ENCODE results near the gene NAIF1.
"Not testable (repeated sequence)": the region's sequence is repeated elsewhere in the genome, so short reads cannot be mapped to it uniquely, and the experiment has no call there.

The NAIF1 gene

GRCh38 chr9:128066713-128067644 is at the start of gene NAIF1:
Gene NAIF1, minus strand, starts transcription at chr9:128067320. Its CDS starts 219 bp downstream, at chr9:128067101.
- DNase-seq (ENCODE audit: low spot score) = peak; percentile 100
- peak; percentile 93 for FAIRE-seq

GRCh38 chr9:128116104-128117083 is 49.3 kb upstream of the NAIF1 start:
- DNase-seq (ENCODE audit: low spot score) = no peak
- FAIRE-seq = no peak

DNA sequence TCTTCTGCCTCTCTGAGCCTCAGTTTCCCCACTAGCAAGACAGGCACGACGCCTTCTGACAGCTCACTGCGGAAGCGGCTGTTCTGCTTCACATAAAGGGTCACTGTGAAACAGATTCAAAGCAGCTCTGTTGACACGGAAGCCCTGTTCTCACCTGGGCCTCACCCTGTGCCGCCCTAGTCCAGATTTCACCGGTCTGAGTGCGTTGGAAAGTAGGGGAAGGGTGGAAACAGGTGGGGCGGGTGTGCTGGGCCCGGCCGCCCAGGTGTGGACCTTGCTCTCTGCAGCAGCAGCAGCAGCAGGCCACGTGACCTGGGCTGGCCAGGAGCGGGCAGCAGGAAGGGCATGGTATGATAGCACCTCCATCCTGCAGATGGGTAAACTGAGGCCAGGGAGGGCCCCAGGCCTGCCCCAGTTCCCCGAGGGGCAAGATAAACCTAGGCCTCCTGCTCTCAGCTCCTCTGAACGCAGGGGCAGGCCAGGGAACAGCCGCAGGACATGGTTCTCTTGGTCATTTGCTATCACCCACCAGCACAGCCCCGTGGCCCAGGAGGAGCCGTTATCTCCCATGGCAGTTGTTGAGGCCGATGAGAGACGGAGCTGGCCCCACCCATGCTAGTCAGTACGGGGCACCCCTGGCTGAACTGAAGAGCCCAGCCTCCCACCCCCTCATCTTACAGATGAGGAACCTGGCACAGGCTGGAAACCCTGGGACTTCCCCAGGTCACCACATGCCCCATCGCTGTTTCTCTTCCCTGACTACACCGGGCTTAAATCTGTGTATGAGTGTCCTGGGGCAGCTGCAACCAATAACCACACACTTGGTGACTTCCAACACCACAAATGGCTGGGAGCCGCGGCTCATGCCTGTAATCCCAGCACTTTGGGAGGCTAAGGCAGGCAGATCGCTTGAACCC is 48.3 kb upstream of the NAIF1 start:
- DNase-seq (ENCODE audit: low spot score) (no peak), FAIRE-seq (no peak)

DNA sequence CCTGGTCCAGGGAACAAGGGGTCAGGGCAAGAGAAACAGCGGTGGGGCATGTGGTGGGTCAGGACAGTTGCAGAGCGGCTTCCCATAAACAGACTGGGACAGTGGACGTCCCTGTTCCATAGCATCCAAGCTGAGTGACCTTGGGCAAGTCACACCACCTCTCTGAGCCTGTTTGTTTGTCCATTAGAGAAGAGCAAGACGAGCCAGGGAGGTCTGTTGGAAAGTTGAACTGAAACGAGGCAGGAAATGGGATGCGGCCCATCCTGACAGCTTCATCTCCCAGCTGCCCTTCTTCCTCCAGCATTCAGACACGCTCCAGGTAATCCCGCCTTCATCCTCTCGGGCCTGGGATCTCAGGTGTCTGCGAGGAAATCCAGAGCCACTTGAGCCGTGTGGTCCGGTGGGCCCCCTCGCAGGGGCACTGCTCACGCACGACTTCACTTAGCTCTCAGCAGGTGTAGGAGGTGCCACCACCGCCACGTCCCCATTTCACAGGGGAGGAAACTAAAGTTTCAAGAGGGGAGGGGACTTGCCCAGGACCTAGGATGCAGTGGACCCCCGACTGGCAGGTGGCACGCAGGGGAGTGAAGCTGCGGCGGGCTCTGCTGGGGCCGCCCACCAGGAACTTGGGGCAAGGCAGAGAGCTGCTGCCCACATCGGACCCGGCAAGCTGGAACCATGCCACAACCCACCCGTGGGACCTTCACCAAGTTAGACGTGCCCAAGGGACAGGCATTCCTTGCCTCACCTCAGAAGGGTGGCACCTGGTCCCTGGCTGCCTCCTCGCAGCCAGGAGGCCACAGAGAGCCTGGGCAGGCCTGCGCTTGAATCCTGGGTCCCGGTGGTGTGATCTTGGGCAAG is 47.4 kb upstream of the NAIF1 start:
- FAIRE-seq (no peak), DNase-seq (ENCODE audit: low spot score) (no peak)

DNA sequence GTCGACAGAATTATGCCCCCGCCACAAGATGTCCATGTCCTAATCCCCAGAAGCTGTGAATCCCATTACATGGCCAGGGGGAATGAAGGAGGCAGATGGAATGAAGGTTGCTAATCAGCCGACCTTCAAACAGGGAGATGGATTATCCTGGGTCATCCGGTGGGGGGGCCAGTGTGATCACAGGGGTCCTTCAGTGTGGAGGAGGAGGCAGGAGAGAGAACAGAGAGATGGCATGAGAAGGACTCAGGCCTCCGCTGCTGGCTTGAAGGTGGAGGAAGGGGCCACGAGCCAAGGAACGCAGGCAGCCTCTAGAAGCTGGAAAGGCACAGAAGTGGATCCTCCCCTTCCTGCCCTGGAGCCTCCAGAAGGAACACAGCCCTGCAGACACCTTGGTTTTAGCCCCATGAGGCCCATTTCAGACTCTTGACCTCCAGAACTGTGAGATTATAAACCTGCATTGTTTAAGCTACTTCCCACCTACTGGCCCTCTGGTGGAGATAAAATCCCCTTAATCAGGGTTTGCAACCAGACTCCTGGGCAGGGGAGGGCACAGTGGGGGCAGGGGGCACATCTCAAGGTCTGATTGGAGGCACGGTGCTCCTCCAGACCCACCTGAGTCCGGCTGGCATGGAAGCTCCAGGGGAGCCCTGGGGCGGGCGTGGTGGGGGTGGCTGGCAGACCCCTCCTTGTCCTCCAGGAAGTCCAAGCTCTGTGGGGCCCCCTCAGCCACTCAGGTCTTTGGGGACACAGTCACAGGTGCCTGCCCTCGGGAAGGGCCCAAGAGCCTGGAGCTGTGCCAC is 46.6 kb upstream of the NAIF1 start:
- DNase-seq (ENCODE audit: low spot score) = no peak
- FAIRE-seq = no peak

- not testable (repeated sequence) for DNase-seq (ENCODE audit: low spot score); FAIRE-seq
Observed at GRCh38 chr9:128111726-128112125, 44.6 kb upstream of the NAIF1 start.

GRCh38 chr9:128109050-128109709 is 42.1 kb upstream of the NAIF1 start:
- DNase-seq (ENCODE audit: low spot score) (no peak), FAIRE-seq (no peak)

- DNase-seq (ENCODE audit: low spot score) = no peak
- no peak for FAIRE-seq
Observed at GRCh38 chr9:128108269-128109049, 41.3 kb upstream of the NAIF1 start.

DNA sequence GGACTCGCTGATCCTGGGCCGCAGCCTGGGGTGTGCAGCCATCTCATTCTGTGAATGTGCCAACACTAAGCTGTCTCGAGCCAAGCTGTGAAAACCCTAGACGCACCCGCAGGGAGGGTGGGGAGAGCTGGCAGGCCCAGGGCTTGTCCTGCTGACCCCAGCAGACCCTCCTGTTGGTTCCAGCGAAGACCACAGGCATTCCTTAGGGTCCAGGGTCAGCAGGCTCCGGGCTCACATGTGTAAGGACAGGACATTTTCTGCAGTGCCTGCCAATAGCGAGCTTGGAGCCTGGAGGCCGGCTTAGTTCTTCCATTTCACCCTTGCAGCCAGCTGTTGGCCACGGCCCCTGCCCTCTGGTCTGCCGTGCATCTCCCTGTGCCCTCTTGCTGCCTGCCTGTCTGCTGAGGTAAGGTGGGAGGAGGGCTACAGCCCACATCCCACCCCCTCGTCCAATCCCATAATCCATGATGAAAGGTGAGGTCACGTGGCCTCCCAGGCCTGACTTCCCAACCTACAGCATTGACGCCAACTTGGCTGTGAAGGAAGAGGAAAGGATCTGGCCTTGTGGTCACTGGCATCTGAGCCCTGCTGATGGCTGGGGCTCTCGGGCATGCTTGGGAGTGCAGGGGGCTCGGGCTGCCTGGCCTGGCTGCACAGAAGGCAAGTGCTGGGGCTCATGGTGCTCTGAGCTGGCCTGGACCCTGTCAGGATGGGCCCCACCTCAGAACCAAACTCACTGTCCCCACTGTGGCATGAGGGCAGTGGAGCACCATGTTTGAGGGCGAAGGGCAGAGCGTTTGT is 40.5 kb upstream of the NAIF1 start:
- DNase-seq (ENCODE audit: low spot score) = no peak
- no peak for FAIRE-seq

GRCh38 chr9:128106940-128107467 is 39.9 kb upstream of the NAIF1 start:
- DNase-seq (ENCODE audit: low spot score) = no peak
- FAIRE-seq = no peak

DNA sequence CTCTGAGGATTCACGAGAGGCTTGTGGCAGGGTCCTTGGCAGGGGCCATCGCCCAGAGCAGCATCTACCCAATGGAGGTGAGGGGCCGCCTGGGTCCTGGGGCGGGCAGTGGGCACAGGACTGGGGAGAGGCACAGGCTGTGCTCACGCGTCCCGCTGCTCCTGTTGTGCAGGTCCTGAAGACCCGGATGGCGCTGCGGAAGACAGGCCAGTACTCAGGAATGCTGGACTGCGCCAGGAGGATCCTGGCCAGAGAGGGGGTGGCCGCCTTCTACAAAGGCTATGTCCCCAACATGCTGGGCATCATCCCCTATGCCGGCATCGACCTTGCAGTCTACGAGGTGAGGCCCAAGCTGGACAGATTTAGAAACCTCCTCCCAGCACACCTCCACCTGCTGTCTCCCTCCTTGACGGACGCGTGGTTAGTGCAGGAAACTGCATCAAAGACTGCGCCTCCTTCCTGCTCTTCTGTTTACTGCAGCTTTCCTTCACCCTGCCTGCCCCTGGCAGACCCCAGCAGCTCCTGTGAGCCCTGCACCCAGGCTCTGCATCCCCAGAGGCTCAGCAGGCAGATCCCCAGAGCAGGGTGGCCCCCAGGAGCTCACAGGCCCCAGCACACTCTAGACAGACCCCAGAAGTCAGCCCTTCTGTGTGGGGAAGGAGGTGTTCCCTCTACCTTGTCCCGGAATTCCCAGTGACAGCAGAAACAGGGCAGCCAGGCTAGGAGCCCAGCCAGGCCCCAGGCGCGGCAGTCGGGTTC is 39.2 kb upstream of the NAIF1 start:
- no peak for DNase-seq (ENCODE audit: low spot score)

DNA sequence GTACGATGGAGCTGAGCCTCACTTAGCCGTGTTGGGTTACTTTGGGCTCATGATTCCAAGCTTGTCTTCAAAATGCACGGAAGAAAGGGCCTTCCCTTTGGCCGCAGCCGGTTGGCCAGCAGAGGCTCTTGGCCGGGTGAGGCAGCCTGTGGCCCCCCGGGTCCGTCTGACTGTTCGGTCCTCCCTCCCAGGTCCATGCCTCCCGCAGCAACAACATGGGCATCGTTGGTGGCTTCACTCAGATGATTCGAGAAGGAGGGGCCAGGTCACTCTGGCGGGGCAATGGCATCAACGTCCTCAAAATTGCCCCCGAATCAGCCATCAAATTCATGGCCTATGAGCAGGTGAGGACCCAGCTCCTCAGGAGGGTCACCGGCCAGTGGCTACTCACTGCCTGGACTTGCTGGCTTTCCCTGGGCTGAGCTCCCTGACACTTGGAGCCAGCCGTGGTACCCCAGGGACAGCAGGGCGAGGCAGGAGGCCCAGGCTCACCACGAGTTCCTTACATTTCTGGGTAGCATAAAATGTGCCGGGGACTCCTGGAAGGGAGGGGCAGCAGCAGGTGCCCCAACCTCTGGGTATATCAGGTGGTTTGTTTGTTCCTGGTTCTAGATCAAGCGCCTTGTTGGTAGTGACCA is 38.5 kb upstream of the NAIF1 start:
- DNase-seq (ENCODE audit: low spot score) (no peak), FAIRE-seq (no peak)

More for the DNA sequence above, 39.2 kb upstream of the NAIF1 start:
- FAIRE-seq = no peak

DNA sequence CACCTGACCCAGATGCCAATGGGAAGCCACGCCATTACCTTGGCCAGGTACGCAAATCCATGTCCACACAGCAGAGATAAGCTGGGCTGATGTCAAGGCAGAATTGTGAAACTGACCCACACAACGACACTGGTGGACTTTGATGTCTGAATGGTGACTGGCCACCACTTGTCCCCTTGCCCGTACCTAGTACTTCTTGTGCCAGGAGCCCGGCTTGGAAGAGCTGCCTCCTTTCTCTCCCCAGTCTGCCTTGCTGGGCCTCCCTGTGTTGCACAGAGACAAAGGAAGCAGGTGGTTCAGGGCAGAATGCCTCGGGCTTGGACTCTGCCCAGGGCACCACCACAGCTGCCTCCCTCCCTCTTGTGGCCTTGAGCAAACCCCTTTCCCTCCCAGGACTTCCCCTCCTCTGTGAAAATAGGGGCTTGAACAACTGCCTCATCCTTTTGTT is 37.1 kb upstream of the NAIF1 start:
- DNase-seq (ENCODE audit: low spot score) (no peak), FAIRE-seq (no peak)

GRCh38 chr9:128103589-128103962 is 36.5 kb upstream of the NAIF1 start:
- DNase-seq (ENCODE audit: low spot score) = no peak
- FAIRE-seq = no peak

DNA sequence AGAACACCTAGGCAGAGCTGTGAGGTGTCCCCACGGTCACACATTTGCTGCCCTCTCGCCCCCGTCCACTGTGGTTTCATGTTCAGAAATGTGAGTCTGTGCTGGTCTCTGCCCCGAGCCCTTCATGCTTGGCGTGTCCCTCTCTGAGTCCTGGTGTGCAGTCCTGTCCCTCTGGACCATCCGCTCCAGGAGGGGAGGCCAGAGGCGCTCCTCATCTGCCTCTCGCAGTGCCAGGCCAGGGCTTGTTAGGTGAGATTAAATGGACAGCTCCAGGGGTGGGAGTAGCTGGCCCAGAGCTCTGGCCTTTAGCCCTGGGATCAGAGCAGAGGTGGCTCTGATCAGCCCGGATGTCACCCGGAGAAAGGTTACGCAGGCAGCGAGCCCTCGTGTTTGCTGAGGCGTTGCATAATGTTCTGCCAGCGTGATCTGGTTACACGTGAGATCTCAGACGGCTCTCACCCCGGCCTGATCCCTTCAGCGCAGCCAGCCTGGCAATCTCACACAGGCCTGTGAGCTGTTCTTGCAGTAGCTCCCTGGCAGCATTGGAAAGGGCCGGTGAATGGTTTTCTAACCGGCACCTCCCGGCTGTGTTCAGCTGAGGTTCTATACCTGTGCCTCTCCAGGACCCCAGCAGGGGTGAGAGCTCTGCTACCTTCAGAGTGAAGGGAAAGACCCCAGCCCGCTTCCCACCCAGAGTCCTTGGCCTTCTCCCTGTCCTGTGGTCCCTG is 35.9 kb upstream of the NAIF1 start:
- FAIRE-seq = no peak
- DNase-seq (ENCODE audit: low spot score) = no peak

Measured in RCC 7860 (cell line).